NCI-H2081 (cell line): Measurements from ENCODE around the gene ANO8.
"Not testable (repeated sequence)": the region's sequence is repeated elsewhere in the genome, so short reads cannot be mapped to it uniquely, and the experiment has no call there.

Source experiments
- DNase-seq, 2 experiments: peaks; one replicate each; lab custom pipeline; 2025; lab: John Stamatoyannopoulos, UW

The ANO8 gene

GRCh38 chr19:17286263-17286662 lies 48.4 kb downstream of the ANO8 start:
- DNase-seq = no peak

GRCh38 chr19:17285415-17286135 lies 49.1 kb downstream of the ANO8 start:
- DNase-seq = no peak

- no peak for DNase-seq
These were observed 51.1 kb downstream of the ANO8 start for GRCh38 chr19:17283504-17283996.

GRCh38 chr19:17282488-17283125 lies 52.0 kb downstream of the ANO8 start:
- DNase-seq = peak; percentile 79 to 81

- no peak for DNase-seq
These were observed 53.0 kb downstream of the ANO8 start, which contains the start of gene ANKLE1 for GRCh38 chr19:17281391-17282304. Gene ANKLE1, plus strand, starts transcription at chr19:17281901. Its CDS starts 20 bp downstream, at chr19:17281921.

- DNase-seq = no peak
These were observed 55.2 kb downstream of the ANO8 start for GRCh38 chr19:17279436-17279835.

GRCh38 chr19:17275441-17276175 lies 59.0 kb downstream of the ANO8 start:
- no peak for DNase-seq

GRCh38 chr19:17274892-17275291 lies 59.8 kb downstream of the ANO8 start:
- DNase-seq = not testable (repeated sequence)
